Osteocyte (in vitro differentiated cells): ENCODE data around the gene PPP6R2. TPM values are rescaled to one million over a fixed set of nuclear protein-coding genes. Genes with fewer than 3 reads are reported as not detected.
A peak's percentile ranks its signal among the peaks of the same experiment; 100 is the strongest.

Source experiments
- DNase-seq: peaks from one replicate; pipeline ENCODE4 v3.0.0; 2021; ENCODE audit warnings: mixed read lengths; ENCODE audit not compliant: unreplicated experiment; ENCODE audit errors: extremely low spot score
- H3K27ac Mint-ChIP-seq: one replicate; pipeline ENCODE4 v1.8.0; 2021; ENCODE audit warnings: mild to moderate bottlenecking, mixed read lengths; ENCODE audit not compliant: unreplicated experiment
- H3K27me3 Mint-ChIP-seq: one replicate; pipeline ENCODE4 v1.8.0; 2021; ENCODE audit warnings: mixed read lengths; ENCODE audit not compliant: unreplicated experiment
- H3K36me3 Mint-ChIP-seq: one replicate; pipeline ENCODE4 v1.8.0; 2021; ENCODE audit warnings: mixed read lengths; ENCODE audit not compliant: unreplicated experiment
- H3K4me1 Mint-ChIP-seq: one replicate; pipeline ENCODE4 v1.8.0; 2021; ENCODE audit warnings: mixed read lengths; ENCODE audit not compliant: unreplicated experiment
- H3K4me3 Mint-ChIP-seq: one replicate; pipeline ENCODE4 v1.8.0; 2021; ENCODE audit warnings: mild to moderate bottlenecking, moderate library complexity, mixed read lengths; ENCODE audit not compliant: unreplicated experiment
- H3K9me3 Mint-ChIP-seq: one replicate; pipeline ENCODE4 v1.8.0; 2021; ENCODE audit warnings: mixed read lengths; ENCODE audit not compliant: unreplicated experiment
- CTCF ChIP-seq: fragments of 200-600 bp; sonication (generic); IDR thresholded peaks from 2 replicates; pipeline ENCODE4 v1.5.0; 2021; ENCODE audit warnings: antibody characterized with exemption, mild to moderate bottlenecking, moderate library complexity
- total RNA-seq: library from RNA; stranded (reverse); gene quantifications from 2 replicates; pipeline ENCODE4 v1.2.1, GENCODE V29; 2021

Gene PPP6R2
- total RNA-seq, 1 donor from 2014 or later = 62.6 TPM

- no peak for TF ChIP-seq CTCF
- H3K27ac Mint-ChIP-seq = peak within 1 kb of the TSS; percentile 96
- H3K9me3 Mint-ChIP-seq = no peaks in the 10 kb centered on the region
- peak within 1 kb of the TSS; percentile 93 for H3K4me3 Mint-ChIP-seq
- H3K36me3 Mint-ChIP-seq = no peaks in the 10 kb centered on the region
- DNase-seq = no peak
- H3K27me3 Mint-ChIP-seq = no peaks in the 10 kb centered on the region
- peaks cover 56% of the 10 kb centered on the region for H3K4me1 Mint-ChIP-seq
Measured at GRCh38 chr22:50306753-50307749, 36.1 kb upstream of the PPP6R2 start, which contains the start of gene PLXNB2. Gene PLXNB2, minus strand, starts transcription at chr22:50307646. Its CDS starts 17,062 bp downstream, at chr22:50290584.

- H3K27me3 Mint-ChIP-seq = no peaks in the 10 kb centered on the region
- no peaks in the 10 kb centered on the region for H3K9me3 Mint-ChIP-seq
- H3K4me1 Mint-ChIP-seq = peaks cover 46% of the 10 kb centered on the region
- no peaks in the 10 kb centered on the region for H3K36me3 Mint-ChIP-seq
- H3K27ac Mint-ChIP-seq = peak overlapping the region; percentile 90
- no peak for TF ChIP-seq CTCF
- DNase-seq = no peak
- H3K4me3 Mint-ChIP-seq = peak overlapping the region; percentile 38
Measured at GRCh38 chr22:50307890-50308596, 35.1 kb upstream of the PPP6R2 start.

- Mint-ChIP-seq H3K9me3 (no peaks in the 10 kb centered on the region), H3K27ac (peak overlapping the region; percentile 90), H3K27me3 (no peaks in the 10 kb centered on the region), H3K36me3 (no peaks in the 10 kb centered on the region), H3K4me1 (peaks cover 41% of the 10 kb centered on the region), H3K4me3 (peak overlapping the region; percentile 61)
- no peak for TF ChIP-seq CTCF
- no peak for DNase-seq
Measured at GRCh38 chr22:50308597-50308935, 34.6 kb upstream of the PPP6R2 start.

- Mint-ChIP-seq H3K4me3 (peak overlapping the region; percentile 61), H3K27me3 (no peaks in the 10 kb centered on the region), H3K9me3 (no peaks in the 10 kb centered on the region), H3K27ac (peak overlapping the region; percentile 90), H3K4me1 (peaks cover 36% of the 10 kb centered on the region), H3K36me3 (no peaks in the 10 kb centered on the region)
- TF ChIP-seq CTCF = no peak
- no peak for DNase-seq
Measured at GRCh38 chr22:50308986-50309600, 34.0 kb upstream of the PPP6R2 start.
